SU-DHL-6 (cell line): ENCODE data around the gene LSS.

ENCODE experiments used
- H2AFZ ChIP-seq: fragments of 200-600 bp; sonication (generic); 2 replicates; pipeline ENCODE4 v1.6.1; 2014; ENCODE audit warnings: low read depth, mild to moderate bottlenecking, moderate library complexity, mixed read lengths, antibody characterized with exemption, low read length; ENCODE audit not compliant: severe bottlenecking
- H3F3A ChIP-seq: fragments of 200-600 bp; shearing (Covaris generic); 2 replicates; pipeline ENCODE4 v1.6.0; 2016; ENCODE audit warnings: antibody characterized with exemption, mild to moderate bottlenecking; ENCODE audit not compliant: insufficient read depth
- H3K27ac ChIP-seq: fragments of 200-600 bp; sonication (generic); 2 replicates; pipeline ENCODE4 v1.5.1; 2016; ENCODE audit warnings: low read depth, mild to moderate bottlenecking, low read length, moderate library complexity, mixed read lengths
- H3K27me3 ChIP-seq: fragments of 200-600 bp; sonication (generic), shearing (Covaris generic); 2 replicates; pipeline ENCODE4 v1.6.0; 2014; ENCODE audit warnings: mild to moderate bottlenecking, low read length
- H3K36me3 ChIP-seq: fragments of 200-600 bp; sonication (generic); 2 replicates; pipeline ENCODE4 v1.6.1; 2014; ENCODE audit warnings: mild to moderate bottlenecking, low read length, mixed read lengths
- H3K4me2 ChIP-seq: fragments of 300-600, 200-600 bp; shearing (Covaris generic), sonication (generic); 2 replicates; pipeline ENCODE4 v1.6.0; 2014; ENCODE audit warnings: low read length, low read depth, mild to moderate bottlenecking; ENCODE audit not compliant: poor library complexity, severe bottlenecking
- H3K4me3 ChIP-seq: fragments of 200-600 bp; sonication (generic); 2 replicates; pipeline ENCODE4 v1.5.1; 2014; ENCODE audit warnings: antibody characterized with exemption, low read length, mild to moderate bottlenecking, mixed read lengths; ENCODE audit not compliant: insufficient read depth, poor library complexity, severe bottlenecking
- H3K79me2 ChIP-seq: fragments of 200-600 bp; sonication (generic); 2 replicates; pipeline ENCODE4 v1.6.1; 2014; ENCODE audit warnings: mild to moderate bottlenecking, low read length, moderate library complexity; ENCODE audit not compliant: insufficient read depth
- H3K9ac ChIP-seq: fragments of 200-600 bp; sonication (generic); 2 replicates; pipeline ENCODE4 v1.7.0; 2014; ENCODE audit warnings: mild to moderate bottlenecking, low read length
- H3K9me2 ChIP-seq: fragments of 200-600 bp; sonication (generic); replicated peaks from 2 replicates; pipeline ENCODE4 v1.6.1; 2014; ENCODE audit warnings: low read length; ENCODE audit not compliant: insufficient read depth
- H3K9me3 ChIP-seq: fragments of 200-600 bp; sonication (generic); 2 replicates; pipeline ENCODE4 v1.6.1; 2014; ENCODE audit warnings: low read length, mixed read lengths; ENCODE audit not compliant: insufficient read depth
- H4K20me1 ChIP-seq: fragments of 200-600 bp; sonication (generic); 2 replicates; pipeline ENCODE4 v1.6.1; 2014; ENCODE audit warnings: low read depth, mild to moderate bottlenecking, antibody characterized with exemption, low read length, moderate library complexity, mixed read lengths
- CTCF ChIP-seq: fragments of 200-600 bp; sonication (generic); IDR thresholded peaks from one replicate; pipeline ENCODE4 v1.5.1; 2017; ENCODE audit warnings: antibody characterized with exemption, mild to moderate bottlenecking, low read length, moderate library complexity; ENCODE audit not compliant: insufficient read depth, poor library complexity, severe bottlenecking
- EZH2phosphoT487 ChIP-seq: fragments of 200-600 bp; sonication (generic), shearing (Covaris generic); conservative IDR thresholded peaks from 2 replicates; pipeline ENCODE4 v1.6.1; 2018; ENCODE audit warnings: mild to moderate bottlenecking, antibody characterized with exemption, low read length, moderate library complexity, mixed read lengths

LSS gene

DNA sequence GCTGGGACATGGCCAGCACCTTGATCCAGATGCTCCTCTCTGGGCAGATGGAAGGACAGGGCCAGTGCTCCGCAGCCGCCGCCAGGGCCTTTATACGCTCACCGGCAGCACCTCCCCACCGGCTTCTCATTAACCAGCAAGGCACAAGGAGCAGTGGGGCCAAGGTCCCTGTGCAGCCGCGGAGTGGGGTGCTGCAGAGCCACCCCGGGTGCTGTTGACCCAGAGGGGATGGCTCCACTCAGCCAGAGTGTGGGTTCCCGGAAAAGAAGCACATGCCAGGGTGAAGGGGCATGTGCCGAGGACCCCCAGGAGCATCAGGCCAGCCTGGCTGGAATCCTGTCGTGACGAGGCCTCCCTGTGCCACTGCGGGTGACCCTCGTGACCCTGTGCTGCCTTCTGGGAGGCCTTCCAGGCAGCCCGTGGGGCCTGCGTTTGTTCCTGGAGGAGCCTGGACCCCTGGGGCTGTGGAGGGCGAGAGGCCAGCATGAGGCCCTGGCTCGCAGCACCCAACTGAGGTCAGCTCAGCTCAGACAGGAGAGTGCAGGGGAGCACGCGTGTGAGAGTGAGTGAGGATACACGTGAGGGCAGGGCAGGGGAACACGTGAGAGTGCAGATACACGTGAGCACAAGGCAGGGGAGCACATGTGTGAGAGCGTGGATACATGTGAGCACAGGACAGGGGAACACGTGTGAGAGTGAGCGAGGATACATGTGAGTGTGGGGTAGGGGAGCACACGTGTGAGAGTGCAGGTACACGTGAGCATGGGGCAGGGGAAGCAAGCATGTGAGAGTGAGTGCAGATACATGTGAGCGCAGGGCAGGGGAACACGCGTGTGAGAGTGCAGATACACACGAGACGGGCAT lies 72.8 kb downstream of the LSS start, which contains the start of gene FTCD:
Gene FTCD, minus strand, starts transcription at position 66 of the 864 bp plus-strand sequence. Its CDS starts 56 bp downstream, at position 10.
- H3K9me2 ChIP-seq, result no peaks in the 10 kb centered on the region
- no peaks in the 10 kb centered on the region for H3K79me2 ChIP-seq
- H3K36me3 ChIP-seq, result no peaks in the 10 kb centered on the region
- H2AFZ ChIP-seq, result no peak within 1 kb of the TSS
- TF ChIP-seq CTCF, result no peak
- no peak for TF ChIP-seq EZH2phosphoT487
- H3K27ac ChIP-seq, result no peak within 1 kb of the TSS
- H3K4me2 ChIP-seq, result no peak within 1 kb of the TSS
- no peak within 1 kb of the TSS for H3K9ac ChIP-seq
- H3F3A ChIP-seq, result no peaks in the 10 kb centered on the region
- no peaks in the 10 kb centered on the region for H3K27me3 ChIP-seq
- H4K20me1 ChIP-seq, result no peaks in the 10 kb centered on the region
- no peaks in the 10 kb centered on the region for H3K9me3 ChIP-seq
- H3K4me3 ChIP-seq, result no peak within 1 kb of the TSS

DNA sequence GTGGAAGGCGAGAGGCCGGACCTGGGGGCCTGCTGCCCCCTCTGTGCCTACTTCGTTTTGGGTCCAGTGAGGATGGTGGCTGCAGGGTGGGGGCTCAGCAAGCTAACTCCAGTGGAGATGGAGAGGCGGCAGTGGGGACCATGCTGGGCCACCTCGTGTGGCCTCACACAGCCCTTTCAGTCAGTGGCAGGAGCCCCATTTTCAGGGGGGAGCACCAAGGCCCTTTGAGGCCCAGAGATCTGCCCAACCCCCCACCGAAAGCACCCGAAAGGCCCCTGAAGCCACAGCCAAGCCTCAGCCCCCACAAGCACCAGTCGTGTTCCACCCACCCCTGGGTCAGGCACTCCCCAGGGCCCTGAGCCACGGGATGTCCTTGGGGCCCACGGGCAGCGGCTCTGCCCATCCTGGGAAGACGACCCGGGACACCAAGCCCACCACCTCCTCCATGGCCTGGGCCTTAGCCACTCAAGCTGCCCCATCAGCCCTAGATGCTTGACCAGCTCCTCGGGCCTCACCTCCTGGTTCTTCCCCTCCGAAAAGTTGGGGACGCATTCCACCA lies 73.5 kb downstream of the LSS start:
- no peak overlapping the region for H3K27ac ChIP-seq
- no peaks in the 10 kb centered on the region for H3K27me3 ChIP-seq
- H3K79me2 ChIP-seq, result no peaks in the 10 kb centered on the region
- H4K20me1 ChIP-seq, result no peaks in the 10 kb centered on the region
- no peaks in the 10 kb centered on the region for H3K9me2 ChIP-seq
- no peak overlapping the region for H3K4me2 ChIP-seq
- no peak overlapping the region for H3K9ac ChIP-seq
- no peak overlapping the region for H3K4me3 ChIP-seq
- no peaks in the 10 kb centered on the region for H3K9me3 ChIP-seq
- H2AFZ ChIP-seq, result no peak overlapping the region
- TF ChIP-seq EZH2phosphoT487 (no peak), CTCF (no peak)
- H3K36me3 ChIP-seq, result no peaks in the 10 kb centered on the region
- no peaks in the 10 kb centered on the region for H3F3A ChIP-seq

GRCh38 chr21:46154155-46154954 lies 74.2 kb downstream of the LSS start:
- Histone ChIP-seq H3K9ac (no peak overlapping the region), H3K9me3 (no peaks in the 10 kb centered on the region), H3K27me3 (no peaks in the 10 kb centered on the region), H3K79me2 (no peaks in the 10 kb centered on the region), H3K36me3 (no peaks in the 10 kb centered on the region), H3K9me2 (no peaks in the 10 kb centered on the region), H2AFZ (no peak overlapping the region), H3K4me3 (no peak overlapping the region), H3K4me2 (no peak overlapping the region), H3K27ac (no peak overlapping the region), H4K20me1 (no peaks in the 10 kb centered on the region), H3F3A (no peaks in the 10 kb centered on the region)
- TF ChIP-seq CTCF (no peak), EZH2phosphoT487 (no peak)
